ENCODE data around the gene SFXN5. TPM values are rescaled to one million over a fixed set of nuclear protein-coding genes. Genes with fewer than 3 reads are reported as not detected.

The SFXN5 gene
- total and polyA plus RNA-seq, 2 of the 8 experiments (the other 6 are each of a cell fraction or from before 2014, with no cell fraction given), result 29.3 to 33.1 TPM

DNA sequence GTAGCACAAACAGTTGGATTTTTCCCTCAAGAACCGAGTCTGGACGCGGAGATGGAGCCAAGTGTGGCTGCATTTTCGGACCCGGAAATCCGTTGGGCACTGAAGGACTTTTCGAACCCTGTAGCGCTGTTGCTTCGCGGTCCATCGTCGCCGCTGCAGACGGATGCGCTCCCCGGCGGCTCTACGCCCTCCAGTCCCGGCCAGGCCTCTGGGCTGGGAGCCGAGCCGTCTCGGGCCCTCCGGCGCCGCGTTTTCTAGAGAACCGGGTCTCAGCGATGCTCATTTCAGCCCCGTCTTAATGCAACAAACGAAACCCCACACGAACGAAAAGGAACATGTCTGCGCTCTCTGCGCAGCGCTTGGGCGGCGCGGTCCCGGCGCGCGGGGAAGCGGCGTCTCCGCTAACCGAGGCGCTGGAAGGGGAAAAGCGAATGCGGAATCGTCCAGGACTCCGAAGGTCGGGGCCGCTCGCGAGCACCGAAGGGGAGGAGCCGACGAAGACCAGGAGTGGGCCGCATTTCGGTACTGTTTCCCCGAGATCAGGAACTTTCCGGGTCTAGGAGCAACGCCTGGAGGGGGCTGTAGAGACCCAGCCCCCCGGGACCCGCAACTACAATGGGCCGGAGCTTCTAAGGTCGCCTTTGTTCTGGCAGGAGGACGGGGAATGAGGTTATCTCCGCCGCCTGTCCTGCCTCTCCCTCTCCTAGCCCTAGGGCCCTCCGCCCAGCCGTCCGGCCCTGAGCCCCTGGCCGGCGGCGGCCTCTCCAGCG is 151.0 kb downstream of the SFXN5 start (continued):
- peak; percentile 95 for TF ChIP-seq RNF2 (IDR thresholded peaks at IDR 0.05; ENCODE audit: borderline replicate concordance, low read depth, low read length, missing control alignments, poor library complexity, severe bottlenecking)
- peak; percentile 96; the same call in 1 of the 2 replicates for TF ChIP-seq CBX8 (IDR thresholded peaks at IDR 0.05; ENCODE audit: borderline replicate concordance, low read depth, low read length)
- TF ChIP-seq, protein P1, sequence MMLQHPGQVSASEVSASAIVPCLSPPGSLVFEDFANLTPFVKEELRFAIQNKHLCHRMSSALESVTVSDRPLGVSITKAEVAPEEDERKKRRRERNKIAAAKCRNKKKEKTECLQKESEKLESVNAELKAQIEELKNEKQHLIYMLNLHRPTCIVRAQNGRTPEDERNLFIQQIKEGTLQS (IDR thresholded peaks at IDR 0.05; ENCODE audit: insufficient read depth, low read depth, low read length), result no peak
- no peak for TF ChIP-seq BRCA1 (IDR thresholded peaks at IDR 0.05; ENCODE audit: low read depth, low read length)
- no peak for TF ChIP-seq CHD2 (IDR thresholded peaks at IDR 0.05; ENCODE audit: low read length)
- TF ChIP-seq TCF12 (IDR thresholded peaks at IDR 0.05; ENCODE audit: low read depth, low read length), result 0 out of 2 replicates have a peak, but pooled peaks have one; percentile 14
- peak; percentile 11; the same call in 1 of the 2 replicates for TF ChIP-seq MAX (IDR thresholded peaks at IDR 0.05)
